ENCODE data around the gene MAN1A1. TPM values are rescaled to one million over a fixed set of nuclear protein-coding genes. Genes with fewer than 3 reads are reported as not detected.

Gene MAN1A1
- total RNA-seq, 1 experiment from 2014 or later, result 6.8 TPM

- Mint-ChIP-seq H3K9me3 (no peaks in the 10 kb centered on the region), H3K36me3 (no peaks in the 10 kb centered on the region), H3K4me1 (peaks cover 4% of the 10 kb centered on the region), H3K27ac (no peak overlapping the region), H3K27me3 (ENCODE audit: low read depth) (no peaks in the 10 kb centered on the region), H3K4me3 (no peak overlapping the region)
- peak; percentile 11; the same call in 1 of the 2 replicates for ATAC-seq
- TF ChIP-seq PRRX2 (CRISPR knock-in tag; IDR thresholded peaks at IDR 0.05) (no peak), CTCF (IDR thresholded peaks at IDR 0.05) (0 out of 2 replicates have a peak, but pooled peaks have one; percentile 8)
- DNase-seq (ENCODE audit: low spot score), result no peak
- ChIA-PET CTCF (interaction anchor here (0.7 to 4.0 kb wide), 15 partner anchors 9 to 831 kb away, joined by 3 to 17 read pairs (median 5); no protein-coding TSS in a partner anchor), POLR2A (interaction anchor here (0.6 kb wide), 1 partner anchor 618 kb away, joined by 3 read pairs; no protein-coding TSS in a partner anchor)
Measured at GRCh38 chr6:119148825-119149525, 200.6 kb downstream of the MAN1A1 start.

GRCh38 chr6:119148098-119148824 is 201.3 kb downstream of the MAN1A1 start:
- no peaks in the 10 kb centered on the region for H3K36me3 Mint-ChIP-seq
- no peaks in the 10 kb centered on the region for H3K27me3 Mint-ChIP-seq (ENCODE audit: low read depth)
- DNase-seq (ENCODE audit: low spot score) (no peak), ATAC-seq (peak; percentile 78)
- peaks cover 6% of the 10 kb centered on the region for H3K9me3 Mint-ChIP-seq
- no peak overlapping the region for H3K4me3 Mint-ChIP-seq
- H3K27ac Mint-ChIP-seq, result no peak overlapping the region
- peaks cover 4% of the 10 kb centered on the region for H3K4me1 Mint-ChIP-seq
- CTCF ChIA-PET, result interaction anchor here (0.7 to 4.0 kb wide), 16 partner anchors 10 to 831 kb away, joined by 3 to 17 read pairs (median 4); no protein-coding TSS in a partner anchor
- POLR2A ChIA-PET, result interaction anchor here (0.6 kb wide), 1 partner anchor 617 kb away, joined by 3 read pairs; no protein-coding TSS in a partner anchor
- TF ChIP-seq ZNF423 (CRISPR knock-in tag; IDR thresholded peaks at IDR 0.05), result no peak
- TF ChIP-seq ATF2 (CRISPR knock-in tag; IDR thresholded peaks at IDR 0.05; ENCODE audit: borderline replicate concordance, low read depth), result no peak
- TF ChIP-seq CTCF (IDR thresholded peaks at IDR 0.05), result 0 out of 2 replicates have a peak, but pooled peaks have one; percentile 11

GRCh38 chr6:119147101-119148053 is 202.2 kb downstream of the MAN1A1 start:
- Mint-ChIP-seq H3K36me3 (no peaks in the 10 kb centered on the region), H3K27me3 (ENCODE audit: low read depth) (no peaks in the 10 kb centered on the region), H3K9me3 (peaks cover 7% of the 10 kb centered on the region), H3K4me3 (no peak overlapping the region), H3K4me1 (peaks cover 4% of the 10 kb centered on the region), H3K27ac (no peak overlapping the region)
- TF ChIP-seq ERG (CRISPR knock-in tag; IDR thresholded peaks at IDR 0.05) (no peak), ZNF396 (CRISPR knock-in tag; IDR thresholded peaks at IDR 0.05; ENCODE audit: borderline replicate concordance) (no peak), ZNF317 (CRISPR knock-in tag; IDR thresholded peaks at IDR 0.05; ENCODE audit: borderline replicate concordance, low read depth) (no peak)
- ChIA-PET POLR2A (no interaction called here), CTCF (interaction anchor here (1.3 to 4.0 kb wide), 8 partner anchors 10 to 591 kb away, joined by 4 to 17 read pairs (median 5); no protein-coding TSS in a partner anchor)
- ATAC-seq, result no peak
- no peak for DNase-seq (ENCODE audit: low spot score)
